K562 (cell line): ENCODE results near the gene SLC16A6. TPM values are rescaled to one million over a fixed set of nuclear protein-coding genes. Genes with fewer than 3 reads are reported as not detected.
A peak's percentile ranks its signal among the peaks of the same experiment; 100 is the strongest.
"Not testable (repeated sequence)": the region's sequence is repeated elsewhere in the genome, so short reads cannot be mapped to it uniquely, and the experiment has no call there.

Experiments
- ATAC-seq: fragments of 200-7000 bp; cut with Tn5 transposase; 3 replicates; pipeline ENCODE4 v1.9.1; 2020; ENCODE audit warnings: moderate library complexity
- BruUV-seq: library from RNA; stranded (reverse); fragments of 400-500 nt; replicated peaks from 2 replicates; lab custom pipeline; 2021; lab: Mats Ljungman, UMichigan
- CTCF ChIA-PET: fragments of 300-600 bp; formaldehyde crosslinking; extraction: SDS; loops from one replicate; lab custom pipeline; 2021; ENCODE audit warnings: low intra/inter-chr PET ratio; lab: Yijun Ruan, JAX
- POLR2A ChIA-PET: fragments of 300-600, 350-650 bp; sonication (Branson Sonifier 250); formaldehyde crosslinking; extraction: SDS; loops from one replicate; lab custom pipeline; 2021; ENCODE audit warnings: antibody characterized with exemption, inconsistent platforms; lab: Yijun Ruan, JAX
- DNase-seq, 4 experiments: peaks; one replicate each; pipeline versions ENCODE4 v3.0.0 to v3.0.0-alpha.2; 2011 to 2018; ENCODE audit warnings: low spot score in 3 of 4, mixed read lengths in 3 of 4; ENCODE audit errors: extremely low read depth in 1 of 4
- FAIRE-seq: peaks from 2 replicates; lab custom pipeline; 2011; peaks lifted over from hg19 to GRCh38; lab: Jason Lieb, UNC
- H2AFZ ChIP-seq: 2 replicates; pipeline ENCODE4 v1.6.0; 2011; ENCODE audit warnings: low read depth, low read length, control low read depth, inconsistent platforms
- H3K27ac ChIP-seq: fragments of 200-600 bp; 3 replicates; pipeline ENCODE4 v1.8.0; 2011; ENCODE audit warnings: low read depth, mild to moderate bottlenecking, control low read depth, inconsistent platforms, low read length, moderate library complexity, mixed read lengths; ENCODE audit errors: extremely low read depth
- H3K27me3 ChIP-seq, 2 experiments: fragments of 300-600 bp in 1 of 2; 2 replicates in 1 of 2; 3 replicates in 1 of 2; pipeline versions ENCODE4 v1.6.0 to v1.8.0; 2011; ENCODE audit warnings: inconsistent platforms in 2 of 2, low read length in 2 of 2, mild to moderate bottlenecking in 1 of 2, mixed read lengths in 1 of 2, moderate library complexity in 1 of 2; ENCODE audit not compliant: control insufficient read depth in 2 of 2, insufficient read depth in 2 of 2
- H3K36me3 ChIP-seq: fragments of 300-600 bp; 3 replicates; pipeline ENCODE4 v1.8.0; 2011; ENCODE audit warnings: mild to moderate bottlenecking, low read length, inconsistent platforms; ENCODE audit not compliant: control insufficient read depth, insufficient read depth
- H3K4me1 ChIP-seq, 2 experiments: fragments of 200-600 bp in 1 of 2; replicated peaks in 1 of 2; 2 replicates in 1 of 2; 3 replicates in 1 of 2; pipeline versions ENCODE4 v1.5.1 to v1.8.0; 2011; ENCODE audit warnings: inconsistent platforms in 2 of 2, low read length in 2 of 2, mild to moderate bottlenecking in 1 of 2, mixed read lengths in 1 of 2, moderate library complexity in 1 of 2; ENCODE audit not compliant: control insufficient read depth in 2 of 2, insufficient read depth in 2 of 2
- H3K4me2 ChIP-seq: 2 replicates; pipeline ENCODE4 v1.6.1; 2011; ENCODE audit warnings: low read length, control low read depth, inconsistent platforms, mixed read lengths; ENCODE audit not compliant: insufficient read depth
- H3K4me3 ChIP-seq: fragments of 200-600 bp; sonication (generic), shearing (Covaris generic); 2 replicates; pipeline ENCODE4 v1.5.1; 2016; ENCODE audit warnings: control low read depth, inconsistent platforms
- H3K79me2 ChIP-seq: fragments of 200-600 bp; 3 replicates; pipeline ENCODE4 v1.8.0; 2011; ENCODE audit warnings: low read length, inconsistent platforms; ENCODE audit not compliant: control insufficient read depth, insufficient read depth
- H3K9ac ChIP-seq, 2 experiments: 2 replicates each; pipeline versions ENCODE4 v1.6.0 to v1.6.1; 2011; ENCODE audit warnings: low read depth in 2 of 2, low read length in 2 of 2, control low read depth in 1 of 2, inconsistent platforms in 1 of 2, mild to moderate bottlenecking in 1 of 2, mixed read lengths in 1 of 2; ENCODE audit not compliant: insufficient read depth in 1 of 2
- H3K9me1 ChIP-seq: one replicate; pipeline ENCODE4 v1.6.0; 2011; ENCODE audit warnings: inconsistent platforms, mild to moderate bottlenecking, low read length, moderate library complexity; ENCODE audit not compliant: control insufficient read depth, insufficient read depth
- H3K9me3 ChIP-seq: replicated peaks from 2 replicates; pipeline ENCODE4 v1.5.1; 2011; ENCODE audit warnings: low read depth, low read length, inconsistent platforms; ENCODE audit not compliant: control insufficient read depth, insufficient read depth
- H4K20me1 ChIP-seq: replicated peaks from 2 replicates; pipeline ENCODE4 v1.6.1; 2011; ENCODE audit warnings: low read length, inconsistent platforms, mixed read lengths; ENCODE audit not compliant: control insufficient read depth, insufficient read depth
- EGR1 ChIP-seq: fragments of 450-650 bp; conservative IDR thresholded peaks from 2 replicates; pipeline ENCODE4 v1.6.1; 2017; ENCODE audit warnings: mild to moderate bottlenecking
- whole genome bisulfite sequencing: fragments of 100-300 bp; shearing (Covaris generic); methylation state at CpG from one replicate; pipeline ENCODE4 v1.1.6; 2016; ENCODE audit warnings: low coverage, mixed read lengths; ENCODE audit not compliant: insufficient coverage; ENCODE audit errors: missing lambda C conversion rate; 5-methylcytosine and 5-hydroxymethylcytosine counted together
- in situ Hi-C: fragments of 300-500 bp; cut with MboI; formaldehyde crosslinking; loops from 4 replicates; pipeline ENCODE4 v1.15.0; 2018; ENCODE audit warnings: inconsistent platforms, mixed read lengths
- intact Hi-C: fragments of 100-400 bp; cut with micrococcal nuclease; formaldehyde crosslinking; loops from 2 replicates; pipeline ENCODE4 v1.14.2; 2022
- polyA plus RNA-seq, 8 experiments: library from polyadenylated mRNA; depleted of rRNA in 4 of 8; stranded (reverse) in 5 of 8; unstranded in 3 of 8; fragments of >200 nt; fragmentation: Nextera tagmentation in 2 of 8; fragmentation: Illumina TruSeq in 1 of 8; extraction: Ambion mirVana in 2 of 8; extraction: Trizol in 1 of 8; gene quantifications; 2 replicates each; pipeline versions ENCODE4 v1.2.1 to v1.2.3, GENCODE V29; 2011 to 2014; ENCODE audit warnings: inconsistent platforms in 1 of 8, missing spikeins in 1 of 8
- total RNA-seq, 7 experiments: library from RNA; depleted of rRNA in 6 of 7; stranded (reverse); fragments of >200 nt in 6 of 7; fragmentation: Illumina TruSeq in 2 of 7; extraction: Trizol in 2 of 7; gene quantifications; 2 replicates each; pipeline versions ENCODE4 v1.2.1 to v1.2.3, GENCODE V29; 2011 to 2021; ENCODE audit warnings: low replicate concordance in 1 of 7

SLC16A6 gene
- total and polyA plus RNA-seq, 9 of the 15 experiments (the other 6 are each of a cell fraction or from before 2014, with no cell fraction given) = 0.05 to 0.31 (median 0.15) TPM

GRCh38 chr17:68228039-68228680 lies 62.8 kb downstream of the SLC16A6 start:
- CTCF ChIA-PET, intact Hi-C loops, BruUV-seq: not testable (repeated sequence)
- peak; percentile 25; the same call in 1 of the 2 replicates for TF ChIP-seq EGR1
- TF ChIP-seq, all 486 proteins: peak for 1; not testable (repeated sequence) for 485
- WGBS = 12% methylated on average over 9 of the region's 9 CpGs
- H4K20me1 ChIP-seq, H3K9me3 ChIP-seq, H3K4me1 ChIP-seq, H3K4me2 ChIP-seq, H3K27ac ChIP-seq, DNase-seq, in situ Hi-C loops, H3K4me3 ChIP-seq, H2AFZ ChIP-seq, H3K9me1 ChIP-seq, H3K79me2 ChIP-seq, H3K9ac ChIP-seq, POLR2A ChIA-PET, H3K36me3 ChIP-seq: not testable (repeated sequence)
- H3K27me3 ChIP-seq = peaks cover 4 to 20% of the 10 kb centered on the region in 2 experiments; a peak in 4 of 5 replicates
- ATAC-seq = peak; percentile 31; the same call in 1 of the 3 replicates
- FAIRE-seq = peak; percentile 51

- CTCF ChIA-PET, H3K79me2 ChIP-seq, FAIRE-seq, intact Hi-C loops, H4K20me1 ChIP-seq, H3K4me3 ChIP-seq, DNase-seq, H3K9me1 ChIP-seq, POLR2A ChIA-PET, ATAC-seq, in situ Hi-C loops, H3K4me1 ChIP-seq, H3K9ac ChIP-seq, BruUV-seq, H3K36me3 ChIP-seq, H3K9me3 ChIP-seq, H2AFZ ChIP-seq, H3K27ac ChIP-seq, H3K4me2 ChIP-seq: not testable (repeated sequence)
- 0% methylated on average over 4 of the region's 4 CpGs for WGBS
- H3K27me3 ChIP-seq = peaks cover 12 to 30% of the 10 kb centered on the region in 2 experiments; a peak in 4 of 5 replicates
Measured at GRCh38 chr17:68225055-68225454, 65.9 kb downstream of the SLC16A6 start.
